AG10803 (cell line): ENCODE data around the gene BTNL9.

ENCODE experiments used
- DNase-seq: peaks from one replicate; pipeline ENCODE4 v3.0.0; 2010; ENCODE audit warnings: low read depth
- H3K4me3 ChIP-seq: 2 replicates; pipeline ENCODE4 v1.5.1; 2011; ENCODE audit warnings: mild to moderate bottlenecking, low read length, control low read depth
- CTCF ChIP-seq: conservative IDR thresholded peaks from 2 replicates; pipeline ENCODE4 v1.5.1; 2011; ENCODE audit warnings: mild to moderate bottlenecking, low read length, control low read depth, inconsistent platforms

Gene BTNL9

GRCh38 chr5:181107699-181108098 is 67.6 kb downstream of the BTNL9 start:
- no peak overlapping the region for H3K4me3 ChIP-seq
- TF ChIP-seq CTCF: no peak
- DNase-seq: no peak

- no peak for TF ChIP-seq CTCF
- H3K4me3 ChIP-seq: no peak overlapping the region
- DNase-seq: no peak
Measured at GRCh38 chr5:181108578-181109165, 68.6 kb downstream of the BTNL9 start.

- DNase-seq: no peak
- no peak for TF ChIP-seq CTCF
Measured at GRCh38 chr5:181109489-181110013, 69.5 kb downstream of the BTNL9 start.

GRCh38 chr5:181111010-181111409 is 70.9 kb downstream of the BTNL9 start:
- DNase-seq: no peak
- no peak overlapping the region for H3K4me3 ChIP-seq
- TF ChIP-seq CTCF: no peak

More at GRCh38 chr5:181109489-181110013, 69.5 kb downstream of the BTNL9 start:
- H3K4me3 ChIP-seq: no peak overlapping the region
